CMK (cell line): Measurements from ENCODE around the gene MYT1.

Experiments used
- DNase-seq: peaks from one replicate; pipeline ENCODE4 v3.0.0-alpha.2; 2010; ENCODE audit warnings: low read depth

The MYT1 gene

DNA sequence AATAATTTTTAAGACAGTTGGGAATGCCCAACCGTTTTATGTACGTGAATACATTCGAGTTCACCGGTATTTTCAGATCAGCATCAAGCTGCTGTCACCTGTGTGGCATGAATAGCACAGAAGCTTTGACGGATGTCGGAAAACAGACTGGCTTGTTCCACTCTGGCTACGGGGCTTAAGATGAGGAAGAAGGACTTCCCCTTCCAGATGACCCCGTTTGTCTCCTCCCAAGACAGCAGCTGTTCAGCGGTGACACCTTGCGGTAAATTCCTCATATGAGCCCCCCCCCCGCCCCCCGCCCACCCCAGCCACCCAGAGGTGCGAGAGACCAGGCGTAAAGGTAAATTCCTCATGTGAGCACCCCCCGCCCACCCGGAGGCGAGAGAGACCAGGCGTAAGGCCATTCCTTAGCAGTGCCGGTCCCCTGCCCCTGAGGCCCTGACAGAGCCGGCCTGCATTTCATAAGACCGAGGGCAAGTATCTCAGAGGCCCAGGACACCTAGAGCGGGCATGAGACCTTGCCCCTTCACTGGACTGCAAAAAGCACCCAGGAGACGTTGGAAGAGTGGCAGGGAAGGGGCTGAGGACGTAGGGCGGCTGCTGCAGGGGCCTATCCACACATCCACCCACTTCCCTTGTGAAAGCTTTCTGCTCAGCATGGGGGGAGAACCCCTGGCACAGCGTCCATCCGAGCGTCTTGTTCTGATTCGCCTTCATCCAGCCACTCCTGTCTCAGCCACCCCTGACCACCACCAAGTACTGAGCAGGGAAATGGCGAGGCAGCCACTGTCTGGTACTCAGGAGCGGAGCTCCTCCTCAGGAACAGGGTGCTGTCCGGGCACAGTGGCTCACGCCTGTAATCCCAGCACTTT lies 84.0 kb downstream of the MYT1 start:
- no peak for DNase-seq

DNA sequence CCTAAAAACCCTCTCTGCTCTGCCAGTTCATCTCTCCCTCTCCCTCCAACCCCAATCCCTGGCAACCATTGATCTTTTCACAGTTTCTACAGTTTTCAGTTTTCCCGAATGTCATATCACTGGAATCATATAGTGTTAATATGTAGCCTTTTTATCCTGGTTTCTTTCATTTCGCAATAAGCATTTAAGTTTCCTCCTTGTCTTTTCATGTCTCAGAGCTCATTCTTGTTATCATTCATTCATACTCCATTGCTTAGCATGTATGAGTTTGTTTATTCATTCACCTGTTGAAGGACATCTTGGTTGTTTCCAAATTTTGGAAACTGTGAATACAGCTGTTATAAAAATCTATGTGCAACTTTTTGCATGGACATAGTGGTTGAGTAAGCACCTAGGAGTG lies 85.8 kb downstream of the MYT1 start:
- no peak for DNase-seq

DNA sequence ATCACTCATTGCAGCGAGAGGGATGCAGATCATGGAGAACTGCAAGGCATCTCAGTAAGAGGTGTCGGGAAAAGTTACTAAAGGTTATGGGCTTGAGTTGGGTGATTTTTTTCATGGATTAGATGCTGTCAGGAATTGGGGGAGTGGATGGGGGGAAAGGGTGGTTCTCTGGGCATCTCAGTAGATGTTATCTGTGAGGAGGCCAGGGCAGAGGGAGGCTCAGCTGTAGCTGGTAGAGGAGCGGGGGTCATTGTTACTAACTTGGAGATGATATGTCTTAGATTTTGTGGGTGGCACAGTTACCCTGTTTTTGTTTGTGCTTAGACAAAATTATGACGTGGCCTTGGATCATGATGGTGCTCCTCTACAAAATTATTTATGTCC lies 88.7 kb downstream of the MYT1 start:
- no peak for DNase-seq

DNA sequence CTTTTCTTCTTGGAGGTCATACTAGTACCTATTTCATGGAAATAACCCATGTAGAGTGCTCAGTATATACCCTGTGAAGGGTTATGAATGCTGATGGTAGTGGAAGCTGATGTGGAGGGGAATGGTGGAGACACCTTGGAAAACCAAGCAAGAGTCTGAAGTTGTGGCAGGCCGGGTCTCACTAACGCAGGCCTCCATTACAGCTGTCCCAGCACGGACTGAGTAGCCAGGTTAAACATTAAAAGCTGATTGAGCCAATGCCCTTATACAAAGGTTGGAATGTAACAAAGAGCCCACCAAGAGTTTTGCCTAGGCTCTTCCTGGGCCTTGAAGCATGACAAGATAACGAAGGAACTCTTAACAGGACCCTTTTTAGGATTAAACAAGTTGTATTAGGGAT lies 89.2 kb downstream of the MYT1 start:
- no peak for DNase-seq

DNA sequence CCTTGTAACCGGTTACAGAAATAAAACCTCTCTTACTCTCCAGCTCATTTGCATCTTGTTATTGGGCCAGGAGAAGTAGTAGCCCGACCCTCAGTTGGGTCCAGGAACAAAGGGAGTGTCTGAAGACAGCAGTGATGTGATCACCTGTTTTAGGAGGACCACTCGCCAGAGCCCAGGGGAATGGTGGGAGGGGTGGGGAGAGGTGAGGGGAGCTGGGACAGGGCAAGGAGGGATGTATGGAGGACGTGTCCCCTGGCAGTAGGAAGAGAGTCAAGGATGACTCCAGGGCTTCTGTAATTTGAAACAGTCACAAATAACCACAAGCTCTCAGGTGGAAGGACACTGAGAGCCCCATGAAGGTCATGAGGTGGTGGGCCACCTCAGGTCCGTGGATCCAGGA lies 89.9 kb downstream of the MYT1 start:
- no peak for DNase-seq

DNA sequence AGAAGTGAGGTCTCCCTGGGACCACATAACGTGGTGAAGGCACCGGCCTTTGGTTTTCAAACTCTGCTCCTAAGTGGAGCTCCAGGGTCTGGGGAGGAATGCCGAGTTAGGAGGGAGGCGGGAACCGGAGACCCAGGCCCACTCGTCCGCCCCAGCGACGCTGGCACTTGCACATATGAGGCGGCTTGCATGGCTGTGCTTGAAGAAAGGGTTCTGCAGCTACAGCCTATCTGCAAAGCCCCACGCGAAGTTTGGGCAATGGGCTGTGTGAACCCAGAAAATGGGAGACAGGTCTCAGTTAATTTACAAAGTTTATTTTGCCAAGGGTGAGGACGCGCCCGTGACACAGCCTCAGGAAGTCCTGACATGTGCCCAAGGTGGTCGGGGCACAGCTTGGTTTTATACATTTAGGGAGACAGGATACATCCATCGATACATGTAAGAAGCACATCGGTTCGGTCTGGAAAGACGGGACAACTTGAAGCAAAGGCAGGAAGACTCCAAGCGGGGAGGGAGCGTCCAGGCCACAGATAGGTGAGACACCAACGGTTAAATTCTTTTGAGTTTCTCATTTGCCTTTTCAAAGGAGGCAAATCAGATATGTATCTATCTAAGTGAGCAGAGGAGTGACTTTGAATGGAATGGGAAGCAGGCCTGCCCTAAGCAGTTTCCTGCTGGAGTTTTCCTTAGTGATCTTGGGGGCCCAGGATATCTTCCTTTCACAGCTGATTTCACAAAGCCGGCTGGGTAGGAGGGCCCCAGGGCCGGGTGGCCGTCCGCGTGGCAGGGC lies 90.5 kb downstream of the MYT1 start:
- DNase-seq = no peak

DNA sequence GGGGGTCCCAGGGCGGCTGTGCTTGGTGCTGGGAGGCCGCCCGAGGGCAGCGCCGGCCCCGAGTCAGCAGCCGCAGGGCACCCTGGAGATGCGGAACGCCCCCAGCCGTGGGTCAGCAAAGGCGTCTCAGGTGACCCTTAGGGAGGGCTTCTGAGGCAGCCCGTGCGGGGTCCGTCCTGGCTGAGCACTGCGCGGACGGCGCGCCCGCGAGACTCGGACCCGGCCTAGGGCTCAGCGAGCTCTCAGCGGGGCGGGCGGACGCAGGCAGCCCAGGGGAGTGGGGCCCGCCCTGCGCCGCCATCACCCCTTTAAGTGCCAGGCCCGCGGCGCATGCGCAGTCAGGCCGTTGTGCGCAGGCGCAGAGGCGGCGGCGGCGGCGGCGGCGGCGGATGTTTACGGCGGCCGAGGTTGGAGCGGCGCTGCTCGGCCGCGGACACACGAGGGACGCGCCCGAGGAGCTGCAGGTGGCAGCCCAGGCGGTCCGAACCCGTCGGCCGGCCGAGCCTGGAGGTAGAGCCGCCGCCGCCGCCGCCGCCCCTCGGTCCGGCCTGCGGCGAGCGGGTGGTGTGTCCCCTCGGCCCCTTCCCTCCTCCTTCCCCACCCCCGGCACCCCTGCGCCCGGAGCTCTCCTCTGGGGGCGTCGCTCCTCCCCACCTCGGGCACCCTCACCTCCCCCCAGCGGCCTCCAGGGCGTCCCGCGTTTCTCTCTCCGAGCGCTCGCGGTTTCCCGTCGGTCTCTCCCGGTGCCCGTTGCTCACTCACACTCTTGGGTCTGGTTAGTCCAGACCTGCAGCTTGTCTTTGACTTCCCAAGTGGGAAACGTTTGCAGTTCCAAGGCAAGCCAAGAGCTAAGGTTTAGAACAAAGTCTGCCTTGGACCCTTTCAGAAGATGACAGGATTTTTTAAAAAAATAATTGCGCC lies 91.4 kb downstream of the MYT1 start, which contains the start of gene PCMTD2:
PCMTD2 (plus strand) TSS at position 388 of the 921 bp plus-strand sequence. CDS start 4,218 bp downstream, outside the sequence.
- DNase-seq = peak; percentile 59

DNA sequence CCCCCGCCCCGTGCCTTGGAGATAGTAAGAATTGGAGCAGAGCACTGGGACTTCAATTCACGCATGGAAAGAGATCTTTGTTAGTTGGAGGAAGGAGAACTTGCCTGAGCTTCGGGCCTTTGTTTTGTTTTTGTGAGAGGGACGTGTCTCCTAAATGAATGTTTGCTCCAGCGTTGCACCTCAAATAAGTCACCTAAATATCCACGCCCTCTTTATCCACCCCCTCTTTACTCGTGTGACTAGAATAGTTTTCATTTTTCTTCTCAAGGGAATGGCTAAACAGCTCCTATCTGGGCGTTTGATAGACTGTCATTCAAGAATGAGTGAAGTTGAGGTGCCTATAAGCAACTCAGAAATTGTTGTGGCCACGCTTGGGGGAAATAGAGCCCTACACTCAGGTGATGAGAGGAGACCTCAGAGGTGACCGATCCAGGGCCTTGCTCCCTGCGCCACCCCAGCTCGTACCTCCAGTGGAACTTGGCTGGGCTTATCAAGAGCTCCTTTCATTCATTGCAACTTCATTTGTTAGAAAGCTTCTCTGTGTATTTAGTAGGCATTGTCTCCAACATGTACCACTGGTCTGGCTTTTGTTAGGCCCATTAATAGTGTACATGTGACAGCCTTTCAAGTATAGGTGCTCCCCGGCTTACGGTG lies 92.2 kb downstream of the MYT1 start:
- no peak for DNase-seq

DNA sequence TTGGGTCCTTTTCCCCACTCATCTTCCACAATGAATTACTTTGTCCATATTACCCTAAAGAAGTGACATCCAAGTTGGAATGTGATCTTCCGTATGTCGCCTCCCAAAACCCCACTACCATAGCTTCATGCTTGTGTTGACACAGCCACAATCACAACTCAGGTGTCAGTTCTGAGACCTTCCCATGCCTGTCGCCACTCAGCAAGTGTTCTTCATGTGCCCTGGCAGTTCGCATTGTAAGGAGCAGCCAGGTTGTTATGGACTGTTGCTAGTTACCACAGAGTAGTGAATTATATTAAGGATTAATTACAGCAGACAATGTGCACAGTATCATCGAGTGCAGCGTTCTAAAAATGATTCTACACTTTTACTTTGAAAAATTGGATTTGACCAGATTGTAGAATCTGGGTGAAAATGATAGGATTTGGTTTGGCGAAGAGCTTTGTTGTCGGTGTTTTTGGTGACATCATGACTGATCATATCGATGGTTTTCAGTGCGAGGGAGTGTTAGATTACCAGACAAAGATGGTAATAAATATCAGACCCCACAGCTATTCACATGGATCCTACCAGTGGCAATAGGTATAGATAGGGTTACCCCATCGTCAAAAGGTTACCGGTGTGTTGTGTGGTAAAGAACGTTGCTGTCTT lies 93.0 kb downstream of the MYT1 start:
- DNase-seq = no peak

DNA sequence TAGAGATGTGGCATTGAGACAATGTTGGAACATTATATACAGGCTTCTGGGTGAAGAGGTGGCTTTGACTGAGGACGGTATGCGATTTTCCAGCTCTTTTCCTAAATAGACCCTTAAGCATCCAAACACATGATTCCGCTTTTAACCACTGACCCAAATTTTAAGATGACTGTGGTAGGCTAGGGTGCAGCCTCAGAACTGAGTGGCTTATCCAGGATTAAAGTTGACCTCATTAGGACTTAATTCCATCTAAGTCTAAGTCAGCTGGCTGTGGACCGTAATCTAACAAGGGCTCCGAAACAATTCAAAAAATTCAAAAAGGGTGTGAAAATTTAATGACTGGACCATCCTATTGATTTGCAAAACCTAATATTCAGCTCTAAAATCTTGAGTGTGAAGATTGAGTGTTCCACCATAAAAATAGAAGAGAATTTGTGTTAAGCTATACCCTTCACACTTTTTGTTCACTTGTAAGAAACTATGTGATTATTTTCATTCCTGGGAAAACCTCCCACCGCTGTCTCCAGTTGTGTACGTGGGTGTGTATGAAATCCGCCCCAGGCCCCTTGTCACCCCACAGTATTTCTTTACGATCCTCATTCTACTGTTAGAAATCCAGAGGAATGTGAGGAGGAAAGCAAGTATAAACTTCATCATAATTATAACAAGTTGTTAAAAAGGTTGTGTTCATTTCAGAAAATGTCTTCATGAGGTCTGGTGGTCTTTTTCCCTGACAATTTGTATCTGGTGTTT lies 94.0 kb downstream of the MYT1 start:
- DNase-seq = no peak

DNA sequence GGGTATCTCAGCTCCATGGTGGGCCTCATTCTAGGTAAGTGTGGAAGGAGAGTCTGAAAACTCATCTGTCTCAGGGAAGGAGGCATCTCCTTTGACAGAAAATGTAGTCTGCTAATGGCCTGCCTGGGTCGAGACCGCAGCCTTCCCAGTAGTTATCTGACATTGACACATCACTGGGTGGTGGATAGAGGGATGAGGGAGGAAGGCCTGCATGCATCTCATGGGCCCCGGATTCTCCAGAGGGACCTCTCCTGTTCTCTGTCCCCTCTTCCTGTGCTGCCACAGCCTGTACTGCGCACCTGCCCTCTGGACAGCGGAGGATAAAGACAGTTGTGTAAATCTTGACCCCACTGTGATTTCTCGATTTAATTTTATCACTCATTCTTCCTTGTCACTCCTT lies 96.0 kb downstream of the MYT1 start:
- no peak for DNase-seq

DNA sequence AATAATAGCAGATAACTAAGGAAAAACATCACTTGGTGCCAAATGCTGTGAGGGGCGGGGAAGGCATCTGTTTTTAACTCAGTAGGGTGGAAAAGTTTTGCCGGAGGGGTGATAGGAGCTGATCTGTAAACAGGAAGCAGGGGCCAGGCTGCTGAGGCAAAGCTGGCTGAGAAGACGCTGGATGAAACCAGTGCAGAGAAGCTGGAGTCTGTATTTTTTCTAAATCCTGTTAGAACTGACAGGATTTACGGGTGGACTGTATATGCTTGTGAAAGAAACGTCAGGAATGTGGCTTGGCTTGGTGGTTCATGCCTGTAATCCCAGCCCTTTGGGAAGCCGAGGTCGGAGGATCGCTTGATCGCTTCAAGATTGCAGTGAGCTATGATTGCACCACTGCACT lies 96.9 kb downstream of the MYT1 start:
- no peak for DNase-seq

DNA sequence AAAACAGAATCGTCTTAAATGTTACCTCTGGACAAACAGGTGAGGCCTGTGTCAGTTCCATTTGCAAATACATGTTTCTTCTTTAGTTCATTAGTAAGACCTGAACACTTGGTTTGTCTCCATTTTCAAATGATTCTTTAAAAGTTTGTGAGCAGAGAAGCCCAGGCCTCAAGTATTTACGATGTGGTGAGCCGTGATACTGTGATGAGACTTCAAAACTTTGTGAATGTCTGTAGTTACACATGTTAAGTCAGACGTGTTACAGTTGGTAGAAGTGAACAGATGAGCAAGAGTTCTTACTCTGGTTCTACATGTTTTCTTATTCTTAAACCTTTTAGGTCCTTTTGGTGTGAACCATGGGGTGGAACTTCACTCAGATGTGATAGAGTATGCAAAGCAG lies 99.8 kb downstream of the MYT1 start:
- DNase-seq = no peak

DNA sequence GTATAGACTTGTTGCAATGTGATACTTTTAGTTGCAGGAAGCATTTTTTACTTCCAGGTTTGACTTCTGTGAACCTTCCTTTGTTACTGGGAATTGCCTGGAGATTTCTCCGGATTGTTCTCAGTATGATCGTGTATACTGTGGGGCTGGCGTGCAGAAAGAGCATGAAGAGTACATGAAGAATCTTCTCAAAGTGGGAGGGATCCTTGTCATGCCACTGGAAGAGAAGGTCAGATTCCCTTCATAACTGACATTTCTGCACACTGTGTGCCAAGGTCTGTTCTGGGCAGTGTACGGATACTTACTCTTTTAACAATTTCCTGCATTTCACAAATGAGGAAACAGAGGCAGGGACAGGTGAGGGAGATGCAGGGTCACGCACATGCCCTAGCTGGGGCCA lies 100.9 kb downstream of the MYT1 start:
- DNase-seq = no peak

DNA sequence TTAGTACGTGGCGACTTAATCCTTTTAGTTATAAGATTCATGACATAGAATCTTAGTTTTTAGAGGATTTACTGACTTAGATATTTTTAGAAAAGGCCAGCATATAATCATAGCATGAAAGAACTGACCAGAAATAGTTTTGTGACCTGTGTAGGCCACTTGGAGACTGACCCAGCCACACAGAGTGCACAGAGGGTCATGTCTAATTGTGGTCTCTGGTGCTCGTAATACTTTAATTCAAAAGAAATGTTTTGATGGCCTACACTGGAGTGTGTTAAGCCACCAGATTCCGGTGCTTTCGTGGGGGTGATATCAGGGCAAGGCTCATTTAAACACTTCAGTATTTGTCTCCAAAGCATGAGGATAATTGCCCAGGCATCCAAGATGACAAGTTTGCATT lies 102.7 kb downstream of the MYT1 start:
- DNase-seq = no peak

DNA sequence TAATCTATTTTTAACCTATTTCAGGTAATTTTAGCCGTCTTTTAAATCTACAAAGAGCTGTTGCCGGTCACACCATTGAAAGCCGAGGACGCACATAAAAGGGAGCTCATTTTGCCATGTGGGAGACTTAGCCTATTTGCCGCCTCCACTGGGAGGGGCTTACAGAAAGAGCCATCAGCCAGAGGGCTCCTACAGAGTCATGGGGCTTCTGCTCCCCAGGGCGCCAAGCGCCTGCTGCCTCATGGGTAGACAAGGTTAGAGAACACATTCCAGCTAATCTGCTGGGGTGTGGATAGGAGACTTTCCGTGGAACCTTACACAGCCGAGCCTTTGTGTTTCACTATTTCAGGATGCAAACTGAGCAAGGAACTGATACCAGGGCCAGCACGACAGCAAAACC lies 103.9 kb downstream of the MYT1 start:
- no peak for DNase-seq

DNA sequence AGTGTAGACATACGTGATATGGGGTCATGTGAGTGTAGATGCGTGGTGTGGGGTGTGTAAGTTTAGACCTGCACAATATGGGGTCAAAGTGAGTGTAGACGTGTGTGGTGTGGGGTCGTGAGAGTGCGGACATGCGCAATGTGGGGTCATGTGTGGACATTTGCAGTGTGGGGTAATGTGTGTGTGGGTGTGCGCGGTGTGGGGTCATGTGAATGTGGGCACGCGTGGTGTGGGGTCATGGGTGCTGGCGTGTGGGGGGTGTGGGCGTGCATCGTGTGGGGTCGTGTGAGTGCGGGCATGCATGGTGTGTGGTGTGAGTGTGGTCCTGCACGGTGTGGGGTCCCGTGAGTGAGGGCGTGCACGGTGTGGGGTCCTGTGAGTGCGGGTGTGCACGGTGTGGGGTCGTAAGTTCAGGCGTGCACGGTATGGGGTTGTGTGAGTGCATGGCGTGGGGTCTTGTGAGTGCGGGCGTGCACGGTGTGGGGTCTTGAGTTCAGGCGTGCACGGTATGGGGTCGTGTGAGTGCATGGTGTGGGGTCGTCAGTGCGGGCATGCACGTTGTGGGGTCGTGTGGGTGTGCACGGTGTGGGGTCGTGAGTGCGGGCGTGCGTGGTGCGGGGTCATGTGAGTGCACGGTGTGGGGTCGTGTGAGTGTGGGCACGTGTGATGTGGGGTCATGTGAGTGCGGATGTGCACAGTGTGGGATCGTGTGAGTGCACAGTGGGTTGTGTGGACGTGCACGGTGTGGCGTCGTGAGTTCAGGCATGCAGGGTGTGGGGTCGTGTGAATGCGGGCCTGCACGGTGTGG lies 105.6 kb downstream of the MYT1 start:
- DNase-seq = no peak

DNA sequence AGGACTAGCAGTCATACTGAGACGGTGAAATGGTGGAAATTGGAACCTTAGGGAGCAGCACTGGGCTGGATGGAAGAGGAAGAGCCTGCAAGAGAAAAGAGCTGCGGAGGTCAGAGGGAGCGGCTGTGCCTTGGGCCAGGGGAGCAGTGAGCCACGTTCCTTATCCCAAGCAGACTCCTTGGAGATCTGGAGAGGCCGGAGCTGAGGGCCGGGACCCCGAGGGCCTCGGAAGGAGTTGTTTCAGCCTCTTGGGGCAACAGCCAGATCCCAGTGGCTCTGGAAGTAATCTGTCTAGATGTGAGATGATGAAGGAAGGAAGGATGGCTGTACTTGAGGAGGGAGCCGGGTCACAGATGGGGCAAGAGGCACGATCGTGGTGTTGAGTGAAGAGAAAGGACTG lies 107.4 kb downstream of the MYT1 start:
- DNase-seq = no peak

DNA sequence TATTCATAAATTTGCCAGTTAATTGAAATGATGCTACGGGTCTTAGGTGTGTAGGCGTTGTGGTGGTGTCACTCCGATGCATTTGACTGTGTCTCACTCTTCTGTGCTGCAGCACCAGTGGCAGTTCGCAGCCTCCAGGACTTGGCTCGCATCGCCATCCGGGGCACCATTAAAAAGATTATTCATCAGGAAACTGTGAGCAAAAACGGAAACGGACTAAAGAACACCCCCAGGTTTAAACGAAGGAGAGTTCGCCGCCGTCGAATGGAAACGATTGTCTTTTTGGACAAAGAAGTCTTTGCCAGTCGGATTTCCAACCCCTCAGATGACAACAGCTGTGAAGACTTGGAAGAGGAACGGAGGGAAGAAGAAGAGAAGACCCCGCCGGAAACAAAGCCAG lies 108.9 kb downstream of the MYT1 start:
- no peak for DNase-seq

DNA sequence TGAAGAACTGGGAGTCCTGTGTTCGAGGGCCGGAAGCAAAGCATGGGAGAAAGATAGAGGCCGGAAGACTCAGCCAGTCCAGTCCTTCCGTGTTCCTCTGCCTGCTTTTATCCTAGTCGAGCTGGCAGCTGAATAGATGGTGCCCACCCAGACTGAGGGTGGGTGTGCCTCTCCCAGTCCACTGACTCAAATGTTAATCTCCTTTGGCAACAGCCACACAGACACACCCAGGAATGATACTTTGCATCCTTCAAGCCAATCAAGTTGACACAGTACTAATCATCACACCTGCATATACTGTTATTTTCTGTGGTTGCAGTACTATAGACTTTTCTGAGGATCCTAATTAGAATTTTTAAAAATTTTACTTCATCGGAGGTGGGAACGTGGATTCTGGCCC lies 112.6 kb downstream of the MYT1 start:
- DNase-seq = no peak
